ENCODE measurements around the gene UCHL1. TPM values are rescaled to one million over a fixed set of nuclear protein-coding genes. Genes with fewer than 3 reads are reported as not detected.

The UCHL1 gene
- total RNA-seq, 1 donor from 2014 or later: 2.6 TPM

GRCh38 chr4:41219421-41219950, 37.2 kb upstream of the UCHL1 start:
- DNase-seq (no peak), ATAC-seq (ENCODE audit: low read depth) (no peak)
- intact Hi-C loops (cut with micrococcal nuclease): no loop called here
- TF ChIP-seq CTCF (IDR thresholded peaks at IDR 0.05): no peak
- no peaks in the 10 kb centered on the region for H3K9me3 Mint-ChIP-seq
- ChIA-PET CTCF (no interaction called here), POLR2A (no interaction called here)
- H3K27me3 Mint-ChIP-seq: peaks cover 48% of the 10 kb centered on the region
- H3K27ac Mint-ChIP-seq: no peak overlapping the region
- H3K4me3 Mint-ChIP-seq: no peak overlapping the region
- H3K36me3 Mint-ChIP-seq (ENCODE audit: low read depth): no peaks in the 10 kb centered on the region
- H3K4me1 Mint-ChIP-seq: peaks cover 19% of the 10 kb centered on the region

GRCh38 chr4:41221850-41222645, 34.7 kb upstream of the UCHL1 start:
- peaks cover 28% of the 10 kb centered on the region for H3K27me3 Mint-ChIP-seq
- H3K4me1 Mint-ChIP-seq: peaks cover 1% of the 10 kb centered on the region
- no peaks in the 10 kb centered on the region for H3K36me3 Mint-ChIP-seq (ENCODE audit: low read depth)
- ChIA-PET CTCF (no interaction called here), POLR2A (no interaction called here)
- intact Hi-C loops (cut with micrococcal nuclease): no loop called here
- ATAC-seq (ENCODE audit: low read depth): no peak
- no peaks in the 10 kb centered on the region for H3K9me3 Mint-ChIP-seq
- no peak overlapping the region for H3K4me3 Mint-ChIP-seq
- no peak overlapping the region for H3K27ac Mint-ChIP-seq
- no peak for DNase-seq
- TF ChIP-seq CTCF (IDR thresholded peaks at IDR 0.05): no peak

GRCh38 chr4:41227902-41228301, 28.8 kb upstream of the UCHL1 start:
- intact Hi-C loops (cut with micrococcal nuclease): no loop called here
- POLR2A ChIA-PET: no interaction called here
- Mint-ChIP-seq H3K9me3 (no peaks in the 10 kb centered on the region), H3K4me1 (no peaks in the 10 kb centered on the region), H3K4me3 (no peak overlapping the region), H3K36me3 (ENCODE audit: low read depth) (no peaks in the 10 kb centered on the region), H3K27me3 (peaks cover 11% of the 10 kb centered on the region), H3K27ac (no peak overlapping the region)
- CTCF ChIA-PET: no interaction called here
- no peak for TF ChIP-seq CTCF (IDR thresholded peaks at IDR 0.05)
- DNase-seq: no peak
- ATAC-seq (ENCODE audit: low read depth): no peak

DNA sequence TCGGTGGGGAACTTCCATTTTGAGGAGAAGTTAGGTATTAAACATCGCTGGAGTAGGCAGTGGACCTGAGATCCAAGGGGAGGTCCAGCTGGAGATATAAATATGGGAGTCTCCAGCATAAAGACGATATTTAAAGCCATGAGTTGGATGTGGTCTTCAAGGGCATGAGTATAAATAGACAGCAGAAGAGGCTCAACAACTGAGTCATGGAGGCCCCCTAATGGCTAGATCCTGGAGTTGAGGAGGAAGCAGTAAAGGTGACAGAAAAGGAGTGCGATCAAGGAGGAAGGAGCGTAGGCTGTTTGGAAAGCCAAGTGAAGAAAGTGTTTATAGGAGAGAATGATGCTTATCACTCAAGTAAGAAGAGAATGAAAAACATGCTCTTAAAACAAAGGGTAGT, 24.3 kb upstream of the UCHL1 start:
- no peak for DNase-seq
- Mint-ChIP-seq H3K36me3 (ENCODE audit: low read depth) (no peaks in the 10 kb centered on the region), H3K4me1 (no peaks in the 10 kb centered on the region), H3K9me3 (no peaks in the 10 kb centered on the region), H3K27me3 (peaks cover 5% of the 10 kb centered on the region), H3K4me3 (no peak overlapping the region), H3K27ac (no peak overlapping the region)
- no peak for TF ChIP-seq CTCF (IDR thresholded peaks at IDR 0.05)
- intact Hi-C loops (cut with micrococcal nuclease): no loop called here
- ChIA-PET CTCF (no interaction called here), POLR2A (no interaction called here)
- ATAC-seq (ENCODE audit: low read depth): no peak

DNA sequence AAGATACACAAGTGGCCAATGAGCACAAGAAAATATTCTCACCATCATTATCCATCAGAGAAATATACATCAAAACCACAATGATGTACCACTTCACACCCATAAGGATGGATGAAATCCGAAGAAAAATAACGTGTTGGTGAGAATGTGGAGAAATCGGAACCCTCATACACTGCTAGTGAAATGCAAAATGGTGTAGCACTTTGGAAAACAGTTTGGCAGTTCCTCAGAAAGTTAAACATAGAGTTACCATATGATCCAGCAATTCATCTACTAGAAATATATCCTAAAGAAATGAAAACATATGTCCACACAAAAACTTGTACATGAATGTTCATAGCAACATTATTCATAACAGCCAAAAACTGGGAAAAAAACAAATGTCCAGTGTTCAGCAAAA, 23.9 kb upstream of the UCHL1 start:
- ChIA-PET POLR2A (no interaction called here), CTCF (no interaction called here)
- H3K27me3 Mint-ChIP-seq: peaks cover 5% of the 10 kb centered on the region
- no peak overlapping the region for H3K27ac Mint-ChIP-seq
- TF ChIP-seq CTCF (IDR thresholded peaks at IDR 0.05): no peak
- H3K4me1 Mint-ChIP-seq: no peaks in the 10 kb centered on the region
- intact Hi-C loops (cut with micrococcal nuclease): no loop called here
- ATAC-seq (ENCODE audit: low read depth) (no peak), DNase-seq (no peak)
- H3K4me3 Mint-ChIP-seq: no peak overlapping the region
- H3K36me3 Mint-ChIP-seq (ENCODE audit: low read depth): no peaks in the 10 kb centered on the region
- H3K9me3 Mint-ChIP-seq: no peaks in the 10 kb centered on the region

Data from activated B cell treated with CpG ODN at 0.5 μM for 24 hours (primary cell).